Panc1 (cell line): ENCODE measurements around the gene ADGRE1. TPM values are rescaled to one million over a fixed set of nuclear protein-coding genes. Genes with fewer than 3 reads are reported as not detected.

Experiments
- ATAC-seq: fragments of 200-7000 bp; cut with Tn5 transposase; 2 replicates; pipeline ENCODE4 v1.9.1; 2020; ENCODE audit warnings: mild to moderate bottlenecking, moderate library complexity
- Bru-seq: library from RNA; stranded (reverse); fragments of 400-500 nt; gene quantifications from one replicate; lab custom pipeline; 2021; lab: Mats Ljungman, UMichigan
- BruChase-seq, 2 experiments: library from RNA; stranded (reverse); fragments of 400-500 nt; gene quantifications; one replicate each; lab custom pipeline; 2021; lab: Mats Ljungman, UMichigan
- BruUV-seq: library from RNA; stranded (reverse); fragments of 400-500 nt; replicated peaks from 2 replicates; lab custom pipeline; 2021; lab: Mats Ljungman, UMichigan
- CTCF ChIA-PET: fragments of 300-600 bp; sonication (Branson Sonifier 250); formaldehyde crosslinking; loops from one replicate; lab custom pipeline; 2022; ENCODE audit warnings: antibody characterized with exemption; lab: Charles Lee
- POLR2A ChIA-PET: fragments of 300-600 bp; sonication (Branson Sonifier 250); formaldehyde crosslinking; loops from one replicate; lab custom pipeline; 2022; ENCODE audit warnings: antibody characterized with exemption; lab: Charles Lee
- DNase-seq: peaks from one replicate; pipeline ENCODE4 v3.0.0-alpha.2; 2010; ENCODE audit warnings: low read depth, low spot score
- H3K27ac ChIP-seq: 2 replicates; pipeline ENCODE4 v1.5.1; 2011; ENCODE audit warnings: mild to moderate bottlenecking, low read length, inconsistent platforms
- H3K27me3 ChIP-seq: fragments of 200-500 bp; sonication (Bioruptor generic); 2 replicates; pipeline ENCODE4 v1.6.0; 2014; ENCODE audit warnings: low read length, inconsistent platforms; ENCODE audit not compliant: control insufficient read depth, insufficient read depth
- H3K36me3 ChIP-seq: fragments of 200-500 bp; sonication (Bioruptor generic); 2 replicates; pipeline ENCODE4 v1.5.1; 2014; ENCODE audit warnings: inconsistent platforms, mild to moderate bottlenecking, low read length, moderate library complexity; ENCODE audit not compliant: control insufficient read depth, insufficient read depth
- H3K4me1 ChIP-seq: 2 replicates; pipeline ENCODE4 v1.5.1; 2011; ENCODE audit warnings: inconsistent platforms, mild to moderate bottlenecking, low read length, moderate library complexity; ENCODE audit not compliant: control insufficient read depth, insufficient read depth
- H3K4me3 ChIP-seq, 2 experiments: 2 replicates each; pipeline ENCODE4 v1.5.1; 2011 to 2012; ENCODE audit warnings: low read depth in 2 of 2, low read length in 2 of 2, mild to moderate bottlenecking in 2 of 2, inconsistent platforms in 1 of 2, moderate library complexity in 1 of 2
- H3K9me3 ChIP-seq: fragments of 200-500 bp; sonication (Bioruptor generic); 2 replicates; pipeline ENCODE4 v1.5.1; 2014; ENCODE audit warnings: low read depth, mild to moderate bottlenecking, inconsistent platforms, low read length, moderate library complexity; ENCODE audit not compliant: control insufficient read depth, insufficient read depth
- CTCF ChIP-seq: fragments of 450-650 bp; IDR thresholded peaks from 2 replicates; pipeline ENCODE4 v1.5.1; 2017; ENCODE audit warnings: mild to moderate bottlenecking
- POLR2AphosphoS5 ChIP-seq: IDR thresholded peaks from 2 replicates; pipeline ENCODE4 v1.6.1; 2012; ENCODE audit warnings: mild to moderate bottlenecking, low read depth, low read length, moderate library complexity
- REST ChIP-seq, 2 experiments: IDR thresholded peaks; 2 replicates each; pipeline ENCODE4 v1.6.1; 2011 to 2012; ENCODE audit warnings: low read depth in 2 of 2, control low read depth in 1 of 2, low read length in 1 of 2, mild to moderate bottlenecking in 1 of 2, moderate library complexity in 1 of 2; ENCODE audit not compliant: insufficient read depth in 1 of 2
- SIN3A ChIP-seq: IDR thresholded peaks from 2 replicates; pipeline ENCODE4 v1.6.1; 2012; ENCODE audit warnings: low read depth, mild to moderate bottlenecking, low read length, moderate library complexity, borderline replicate concordance; ENCODE audit not compliant: insufficient read depth
- TCF7L2 ChIP-seq: IDR thresholded peaks from 2 replicates; pipeline ENCODE4 v1.6.1; 2011; ENCODE audit warnings: mild to moderate bottlenecking, low read depth, low read length, inconsistent platforms
- in situ Hi-C: cut with HindIII; loops from 2 replicates; pipeline ENCODE4 v1.10.0; 2016; ENCODE audit warnings: low sequenced_read_pairs, low pct_unique_long_range_greater_than_20kb
- intact Hi-C: fragments of 100-400 bp; cut with micrococcal nuclease; formaldehyde crosslinking; loops from one replicate; pipeline ENCODE4 v1.10.0; 2022; ENCODE audit not compliant: unreplicated experiment
- long read RNA-seq: library from polyadenylated mRNA; unstranded; transcript quantifications from one replicate; pipeline ENCODE4 v2.0.0, GENCODE V29; 2021; ENCODE audit not compliant: unreplicated experiment
- polyA plus RNA-seq: library from polyadenylated mRNA; unstranded; fragments of >200 nt; gene quantifications from one replicate; pipeline ENCODE4 v1.2.1, GENCODE V29; 2012; ENCODE audit warnings: missing spikeins; ENCODE audit not compliant: insufficient read length
- total RNA-seq: library from RNA; stranded (reverse); gene quantifications from one replicate; pipeline ENCODE4 v1.2.1, GENCODE V29; 2021; ENCODE audit not compliant: unreplicated experiment

The ADGRE1 gene
- total RNA-seq (0.08 TPM), Bru-seq, nascent RNA (percentile 2 among the genes with signal in this experiment), BruChase-seq, experiment 1, labeled RNA remaining after a 2-hour chase (percentile 2 among the genes with signal in this experiment), BruChase-seq, experiment 2, labeled RNA remaining after a 6-hour chase (percentile 8 among the genes with signal in this experiment)
- polyA plus RNA-seq = not detected
- long read RNA-seq = 0 reads

- intact Hi-C loops = no loop called here
- H3K27ac ChIP-seq = no peak within 1 kb of the TSS
- ATAC-seq (no peak), DNase-seq (no peak)
- no TSS peak for BruUV-seq
- peaks cover 2% of the 10 kb centered on the region; the same call in 1 of the 2 replicates for H3K27me3 ChIP-seq
- in situ Hi-C loops = no loop called here
- ChIA-PET CTCF (no interaction called here), POLR2A (no interaction called here)
- no peaks in the 10 kb centered on the region for H3K36me3 ChIP-seq
- TF ChIP-seq POLR2AphosphoS5 (no peak), TCF7L2 (no peak), CTCF (no peak), REST (IDR thresholded peaks at IDR 0.05; ENCODE audit: insufficient read depth in 1 of 2, low read depth in 2 of 2, low read length in 1 of 2) (no peak), SIN3A (no peak)
- no peak within 1 kb of the TSS for H3K4me3 ChIP-seq
- H3K9me3 ChIP-seq = no peaks in the 10 kb centered on the region
- H3K4me1 ChIP-seq = no peaks in the 10 kb centered on the region
These were observed at the start of gene ADGRE1 for GRCh38 chr19:6887316-6887715. Gene ADGRE1 (plus strand): TSS chr19:6887579. CDS start chr19:6887609, 30 bp downstream.

- no TSS peak for BruUV-seq
- Histone ChIP-seq H3K36me3 (no peaks in the 10 kb centered on the region), H3K4me1 (no peaks in the 10 kb centered on the region), H3K9me3 (no peaks in the 10 kb centered on the region), H3K4me3 (no peak overlapping the region), H3K27ac (no peak overlapping the region), H3K27me3 (no peaks in the 10 kb centered on the region)
- ChIA-PET POLR2A (no interaction called here), CTCF (no interaction called here)
- no peak for TF ChIP-seq POLR2AphosphoS5
- TF ChIP-seq SIN3A = no peak
- TF ChIP-seq REST (IDR thresholded peaks at IDR 0.05; ENCODE audit: insufficient read depth in 1 of 2, low read depth in 2 of 2, low read length in 1 of 2) = no peak
- no peak for TF ChIP-seq CTCF
- TF ChIP-seq TCF7L2 = no peak
- in situ Hi-C loops (no loop called here), intact Hi-C loops (no loop called here)
- ATAC-seq = no peak
- DNase-seq = no peak
These were observed 49.2 kb upstream of the ADGRE1 start for GRCh38 chr19:6838062-6838655.
